Ishikawa (cell line): ENCODE results near the gene CNOT6.

Experiments used
- CEBPB ChIP-seq: IDR thresholded peaks from 2 replicates; pipeline ENCODE4 v1.6.1; 2012
- CREB1 ChIP-seq: IDR thresholded peaks from 2 replicates; pipeline ENCODE4 v1.6.1; 2012; ENCODE audit warnings: low read depth
- EGR1 ChIP-seq: IDR thresholded peaks from 2 replicates; pipeline ENCODE4 v1.6.1; 2012
- EP300 ChIP-seq: IDR thresholded peaks from 2 replicates; pipeline ENCODE4 v1.6.1; 2012; ENCODE audit warnings: borderline replicate concordance
- FOXM1 ChIP-seq: IDR thresholded peaks from 2 replicates; pipeline ENCODE4 v1.6.1; 2012; ENCODE audit warnings: low read depth, borderline replicate concordance
- NFIC ChIP-seq: IDR thresholded peaks from 2 replicates; pipeline ENCODE4 v1.6.1; 2012
- RAD21 ChIP-seq: IDR thresholded peaks from 2 replicates; pipeline ENCODE4 v1.6.1; 2012; ENCODE audit warnings: low read depth
- TAF1 ChIP-seq: IDR thresholded peaks from 2 replicates; pipeline ENCODE4 v1.6.1; 2012; ENCODE audit warnings: low read depth, mild to moderate bottlenecking
- TCF12 ChIP-seq: IDR thresholded peaks from 2 replicates; pipeline ENCODE4 v1.6.1; 2012; ENCODE audit warnings: low read depth
- TEAD4 ChIP-seq: IDR thresholded peaks from 2 replicates; pipeline ENCODE4 v1.6.1; 2012
- YY1 ChIP-seq: IDR thresholded peaks from 2 replicates; pipeline ENCODE4 v1.6.1; 2012; ENCODE audit warnings: low read depth
- TF ChIP-seq, protein P1 (sequence below): IDR thresholded peaks from 2 replicates; pipeline ENCODE4 v1.6.1; 2012; ENCODE audit warnings: low read depth, mild to moderate bottlenecking
- TF ChIP-seq, protein P2 (sequence below): IDR thresholded peaks from 2 replicates; pipeline ENCODE4 v1.6.1; 2012

DNA sequence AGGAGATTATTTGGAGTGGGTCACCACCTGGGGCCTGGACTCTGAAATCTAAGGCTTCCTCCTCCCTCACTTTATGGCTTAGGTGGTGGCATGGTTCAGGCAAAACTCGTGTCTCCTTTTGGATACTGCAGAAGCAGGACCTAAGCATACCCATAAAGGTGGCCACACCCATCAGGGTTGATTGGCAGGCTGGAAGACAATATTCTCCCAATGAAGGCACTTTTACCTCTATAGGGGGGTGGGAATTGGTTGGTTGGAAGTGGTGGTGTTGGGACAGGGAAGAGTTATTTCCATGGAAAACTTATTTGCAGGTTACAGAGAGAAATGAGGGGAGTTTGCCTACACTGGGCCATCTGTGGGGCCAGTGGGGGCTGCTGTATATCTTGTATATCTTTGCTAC is 39.7 kb downstream of the CNOT6 start:
- TF ChIP-seq YY1 (no peak), TAF1 (no peak), EP300 (no peak), FOXM1 (no peak), TEAD4 (no peak), CEBPB (no peak), NFIC (no peak), TCF12 (no peak), RAD21 (no peak), EGR1 (no peak), CREB1 (no peak)
- TF ChIP-seq, protein P1, sequence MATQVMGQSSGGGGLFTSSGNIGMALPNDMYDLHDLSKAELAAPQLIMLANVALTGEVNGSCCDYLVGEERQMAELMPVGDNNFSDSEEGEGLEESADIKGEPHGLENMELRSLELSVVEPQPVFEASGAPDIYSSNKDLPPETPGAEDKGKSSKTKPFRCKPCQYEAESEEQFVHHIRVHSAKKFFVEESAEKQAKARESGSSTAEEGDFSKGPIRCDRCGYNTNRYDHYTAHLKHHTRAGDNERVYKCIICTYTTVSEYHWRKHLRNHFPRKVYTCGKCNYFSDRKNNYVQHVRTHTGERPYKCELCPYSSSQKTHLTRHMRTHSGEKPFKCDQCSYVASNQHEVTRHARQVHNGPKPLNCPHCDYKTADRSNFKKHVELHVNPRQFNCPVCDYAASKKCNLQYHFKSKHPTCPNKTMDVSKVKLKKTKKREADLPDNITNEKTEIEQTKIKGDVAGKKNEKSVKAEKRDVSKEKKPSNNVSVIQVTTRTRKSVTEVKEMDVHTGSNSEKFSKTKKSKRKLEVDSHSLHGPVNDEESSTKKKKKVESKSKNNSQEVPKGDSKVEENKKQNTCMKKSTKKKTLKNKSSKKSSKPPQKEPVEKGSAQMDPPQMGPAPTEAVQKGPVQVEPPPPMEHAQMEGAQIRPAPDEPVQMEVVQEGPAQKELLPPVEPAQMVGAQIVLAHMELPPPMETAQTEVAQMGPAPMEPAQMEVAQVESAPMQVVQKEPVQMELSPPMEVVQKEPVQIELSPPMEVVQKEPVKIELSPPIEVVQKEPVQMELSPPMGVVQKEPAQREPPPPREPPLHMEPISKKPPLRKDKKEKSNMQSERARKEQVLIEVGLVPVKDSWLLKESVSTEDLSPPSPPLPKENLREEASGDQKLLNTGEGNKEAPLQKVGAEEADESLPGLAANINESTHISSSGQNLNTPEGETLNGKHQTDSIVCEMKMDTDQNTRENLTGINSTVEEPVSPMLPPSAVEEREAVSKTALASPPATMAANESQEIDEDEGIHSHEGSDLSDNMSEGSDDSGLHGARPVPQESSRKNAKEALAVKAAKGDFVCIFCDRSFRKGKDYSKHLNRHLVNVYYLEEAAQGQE, result no peak
- TF ChIP-seq, protein P2, sequence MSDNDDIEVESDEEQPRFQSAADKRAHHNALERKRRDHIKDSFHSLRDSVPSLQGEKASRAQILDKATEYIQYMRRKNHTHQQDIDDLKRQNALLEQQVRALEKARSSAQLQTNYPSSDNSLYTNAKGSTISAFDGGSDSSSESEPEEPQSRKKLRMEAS, result no peak
